Hindlimb muscle (tissue), 1 donor: Measurements from ENCODE around the gene SLC9A2. TPM values are rescaled to one million over a fixed set of nuclear protein-coding genes. Genes with fewer than 3 reads are reported as not detected.
A peak's percentile ranks its signal among the peaks of the same experiment; 100 is the strongest.

Source experiments
- DNase-seq: peaks from one replicate; pipeline ENCODE4 v3.0.0-alpha.2; 2013
- polyA plus RNA-seq: library from polyadenylated mRNA; unstranded; fragments of 120-200 nt; gene quantifications from one replicate; pipeline ENCODE4 v1.2.1, GENCODE V29; 2013; ENCODE audit not compliant: insufficient read length

SLC9A2 gene, protein sequence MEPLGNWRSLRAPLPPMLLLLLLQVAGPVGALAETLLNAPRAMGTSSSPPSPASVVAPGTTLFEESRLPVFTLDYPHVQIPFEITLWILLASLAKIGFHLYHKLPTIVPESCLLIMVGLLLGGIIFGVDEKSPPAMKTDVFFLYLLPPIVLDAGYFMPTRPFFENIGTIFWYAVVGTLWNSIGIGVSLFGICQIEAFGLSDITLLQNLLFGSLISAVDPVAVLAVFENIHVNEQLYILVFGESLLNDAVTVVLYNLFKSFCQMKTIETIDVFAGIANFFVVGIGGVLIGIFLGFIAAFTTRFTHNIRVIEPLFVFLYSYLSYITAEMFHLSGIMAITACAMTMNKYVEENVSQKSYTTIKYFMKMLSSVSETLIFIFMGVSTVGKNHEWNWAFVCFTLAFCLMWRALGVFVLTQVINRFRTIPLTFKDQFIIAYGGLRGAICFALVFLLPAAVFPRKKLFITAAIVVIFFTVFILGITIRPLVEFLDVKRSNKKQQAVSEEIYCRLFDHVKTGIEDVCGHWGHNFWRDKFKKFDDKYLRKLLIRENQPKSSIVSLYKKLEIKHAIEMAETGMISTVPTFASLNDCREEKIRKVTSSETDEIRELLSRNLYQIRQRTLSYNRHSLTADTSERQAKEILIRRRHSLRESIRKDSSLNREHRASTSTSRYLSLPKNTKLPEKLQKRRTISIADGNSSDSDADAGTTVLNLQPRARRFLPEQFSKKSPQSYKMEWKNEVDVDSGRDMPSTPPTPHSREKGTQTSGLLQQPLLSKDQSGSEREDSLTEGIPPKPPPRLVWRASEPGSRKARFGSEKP
- polyA plus RNA-seq: 1.9 TPM

- DNase-seq: peak; percentile 10
Measured at GRCh38 chr2:102619414-102620319, at the start of gene SLC9A2. SLC9A2 (plus strand) TSS chr2:102619553; CDS start chr2:102619849, 296 bp downstream.

DNA sequence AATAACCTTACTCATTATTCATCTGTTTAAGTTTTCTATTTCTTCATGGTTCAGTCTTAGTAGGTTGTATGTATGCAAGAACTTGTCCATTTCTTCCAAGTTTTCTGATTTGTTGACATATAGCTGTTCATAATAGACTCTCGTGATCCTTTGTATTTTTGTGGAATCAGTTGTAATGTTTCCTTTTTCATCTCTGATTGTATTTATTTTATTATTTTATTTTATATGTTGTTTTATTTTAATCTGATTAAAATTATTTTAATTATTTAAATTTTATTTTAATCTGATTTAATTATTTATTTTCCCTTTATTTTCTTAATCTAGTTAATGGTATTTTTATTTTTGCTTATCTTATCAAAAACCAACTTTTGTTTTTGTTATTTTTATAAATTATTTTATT is 43.5 kb upstream of the SLC9A2 start:
- DNase-seq: no peak

DNA sequence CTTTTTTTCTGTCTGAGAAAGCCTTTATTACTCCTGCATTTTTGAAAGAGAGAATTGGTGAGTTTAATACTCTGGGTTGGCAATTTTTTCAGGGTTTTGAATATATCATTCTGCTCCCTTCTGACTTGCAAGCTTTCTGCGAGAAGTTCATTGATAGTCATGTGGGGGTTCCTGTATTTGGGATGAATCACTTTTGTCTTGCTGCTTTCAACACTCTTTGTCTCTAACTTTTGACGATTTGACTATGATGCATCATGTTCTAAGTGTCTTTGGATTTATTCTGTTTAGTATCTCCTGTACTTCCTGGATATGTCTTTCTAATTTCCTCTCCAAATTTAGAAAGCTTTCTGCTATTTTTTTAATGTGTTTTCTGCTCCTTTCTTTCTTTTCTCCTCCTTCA is 41.0 kb upstream of the SLC9A2 start:
- no peak for DNase-seq

DNA sequence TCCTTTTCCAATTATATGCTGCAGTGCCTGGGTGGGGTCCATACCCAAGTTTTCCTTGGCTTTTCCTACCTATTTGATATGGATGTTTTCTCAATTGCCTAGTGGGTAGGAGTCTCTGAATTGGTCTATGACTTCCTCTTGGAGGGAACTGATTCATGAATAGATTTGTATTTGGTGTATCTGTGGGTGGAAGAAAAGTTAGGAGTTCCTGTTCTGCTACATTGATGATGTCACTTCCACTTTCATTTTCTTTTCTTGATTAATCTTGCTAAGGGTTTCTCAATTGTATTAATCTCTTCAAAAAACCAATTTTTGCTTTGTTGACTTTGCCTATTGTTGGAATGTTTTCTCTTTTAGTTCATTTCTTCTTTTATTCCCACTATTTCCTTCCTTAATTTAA is 37.4 kb upstream of the SLC9A2 start:
- DNase-seq: no peak

DNA sequence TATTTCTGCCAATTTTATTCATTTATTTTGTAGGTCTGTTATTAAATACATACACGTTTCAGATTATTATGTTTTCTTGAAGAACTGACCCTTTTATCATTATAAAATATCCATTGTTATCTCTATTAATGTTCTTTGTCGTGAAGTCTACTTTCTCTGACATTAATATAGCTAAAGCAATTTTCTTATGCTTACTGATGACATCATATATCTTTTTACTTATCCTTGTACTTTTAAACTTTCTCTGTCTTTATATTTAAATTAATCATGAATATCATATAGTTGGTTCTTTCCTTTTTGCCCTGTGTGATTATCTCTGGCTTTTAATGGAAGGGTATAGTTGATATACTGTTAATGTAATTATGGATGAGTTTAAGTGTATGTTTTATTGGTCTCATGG is 36.5 kb upstream of the SLC9A2 start:
- DNase-seq: no peak

- DNase-seq: no peak
Measured at GRCh38 chr2:102585847-102586404, 33.4 kb upstream of the SLC9A2 start.

DNA sequence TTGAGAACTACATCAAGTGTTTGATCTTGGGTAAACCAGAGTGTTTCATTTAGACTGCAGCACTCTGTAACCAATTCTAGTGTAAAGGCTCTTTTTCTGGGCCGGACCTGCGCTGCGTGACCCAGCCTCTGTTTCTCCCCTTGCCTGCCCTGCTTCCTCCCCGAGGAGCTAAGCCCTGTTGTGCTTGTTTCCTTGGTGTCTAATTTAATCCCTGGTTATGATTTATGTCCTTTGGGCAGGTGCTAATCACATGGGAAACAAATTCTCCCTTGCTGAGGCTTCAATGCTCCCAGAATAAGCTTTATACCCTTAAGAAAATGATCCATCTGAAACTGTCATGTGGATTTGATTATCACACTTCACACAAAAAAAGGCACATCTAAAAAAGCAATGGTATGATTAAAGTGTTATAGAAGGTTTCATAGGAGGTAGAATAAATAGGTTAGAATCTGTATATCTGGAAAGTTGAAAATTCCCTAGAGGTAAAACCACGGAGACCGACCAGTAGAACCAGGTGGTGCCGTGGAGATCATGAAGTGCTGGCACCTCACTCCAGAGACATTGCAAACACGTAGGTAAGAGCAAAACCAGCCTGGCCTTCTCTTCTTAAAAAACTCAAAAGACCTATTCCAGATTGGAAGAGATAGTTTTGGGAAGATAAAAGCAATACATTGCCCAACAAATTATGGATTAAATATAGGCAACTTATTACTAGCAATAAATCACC is 31.0 kb upstream of the SLC9A2 start:
- no peak for DNase-seq

- DNase-seq: no peak
Measured at GRCh38 chr2:102589444-102589843, 29.9 kb upstream of the SLC9A2 start.

DNA sequence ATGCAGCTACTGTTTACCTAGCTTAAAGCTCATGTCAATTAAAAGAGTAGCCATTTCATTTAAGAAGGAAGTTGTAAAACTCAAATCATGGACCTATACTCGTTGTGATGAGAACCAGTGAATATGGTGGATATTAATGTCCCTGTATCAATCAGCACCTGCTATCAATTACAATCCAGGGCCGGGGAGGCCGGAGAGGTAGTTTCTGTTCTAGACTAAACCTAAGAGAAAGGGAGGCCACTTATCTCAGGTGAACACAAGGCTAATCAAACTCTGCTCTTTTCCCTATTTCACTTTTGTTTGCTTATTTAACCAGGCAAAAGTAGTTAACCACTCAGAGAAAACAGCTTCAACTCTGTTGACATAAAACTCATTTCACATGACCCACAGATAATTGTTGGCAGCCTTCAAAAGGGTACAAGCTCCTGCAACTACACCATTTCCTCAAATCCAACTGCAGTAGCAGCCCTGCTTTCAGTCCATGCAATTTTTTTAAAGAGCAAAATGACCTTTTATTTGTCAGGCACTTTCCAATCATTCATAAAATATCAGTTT is 27.8 kb upstream of the SLC9A2 start:
- DNase-seq: no peak

GRCh38 chr2:102592601-102593000 is 26.8 kb upstream of the SLC9A2 start:
- no peak for DNase-seq

GRCh38 chr2:102593516-102593915 is 25.8 kb upstream of the SLC9A2 start:
- no peak for DNase-seq

DNA sequence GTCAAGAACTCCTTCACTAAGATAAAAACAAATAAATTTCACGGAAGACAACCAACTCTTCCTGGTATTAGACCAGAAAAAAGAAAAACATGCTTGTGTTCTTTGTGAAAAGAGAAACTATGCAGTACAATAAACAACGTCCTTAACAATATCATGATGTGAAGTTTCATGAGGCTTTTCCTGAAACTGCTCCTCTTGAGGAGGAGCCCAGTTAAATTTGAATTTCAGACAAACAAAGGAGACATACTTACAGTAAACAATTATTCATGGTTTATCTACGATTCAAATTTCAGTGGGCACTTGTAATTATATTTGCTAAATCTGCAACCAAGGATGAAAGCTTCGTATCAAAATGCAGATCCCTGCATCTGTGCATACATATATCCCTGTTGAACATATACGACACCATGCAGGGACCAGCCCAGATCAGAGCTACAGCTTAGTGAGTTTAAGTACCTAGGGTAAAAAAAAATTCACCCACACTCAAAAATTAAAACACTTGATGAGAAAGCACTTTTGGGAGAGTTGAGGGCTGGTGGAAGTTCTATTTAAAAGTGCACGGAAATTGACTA is 24.8 kb upstream of the SLC9A2 start:
- DNase-seq: no peak

DNA sequence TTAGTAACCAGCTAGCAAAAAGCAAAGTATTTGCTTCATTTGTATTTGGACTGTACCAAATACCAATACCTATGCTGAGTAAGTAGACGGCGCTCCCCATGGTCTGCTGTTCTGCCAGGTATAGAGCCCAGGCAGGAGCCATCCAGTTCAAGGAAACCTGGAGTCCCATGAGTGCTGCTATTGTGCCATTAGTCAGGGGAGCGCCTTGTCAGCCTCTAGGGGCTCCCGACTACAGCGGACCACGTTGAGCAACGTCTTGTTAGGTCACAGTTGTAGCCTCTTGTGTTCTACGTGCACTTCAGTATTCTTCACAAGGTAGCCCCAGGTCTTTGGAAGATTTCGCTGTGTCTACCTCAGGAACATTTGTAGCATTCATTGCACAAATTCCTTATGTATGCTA is 21.6 kb upstream of the SLC9A2 start:
- no peak for DNase-seq

DNA sequence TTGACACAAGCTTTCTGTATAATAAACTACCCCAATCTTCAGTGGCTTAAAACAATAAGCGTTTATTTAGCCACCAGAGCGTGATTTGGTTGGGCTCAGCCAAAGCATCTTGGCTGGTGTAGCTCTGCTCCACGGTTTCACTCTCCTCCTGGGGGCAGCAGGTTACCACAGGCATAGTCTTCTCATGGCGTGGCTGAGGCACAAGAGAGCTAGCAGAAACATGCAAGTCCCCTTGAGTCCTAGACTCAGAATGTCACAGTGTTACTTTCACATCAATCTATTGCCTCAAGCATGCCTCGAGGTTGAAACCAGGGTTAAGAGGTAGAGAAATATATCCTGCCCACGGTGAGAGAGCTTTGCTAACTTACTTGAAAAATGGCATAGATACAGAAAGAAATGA is 19.9 kb upstream of the SLC9A2 start:
- no peak for DNase-seq

GRCh38 chr2:102601730-102602129 is 17.6 kb upstream of the SLC9A2 start:
- no peak for DNase-seq

DNA sequence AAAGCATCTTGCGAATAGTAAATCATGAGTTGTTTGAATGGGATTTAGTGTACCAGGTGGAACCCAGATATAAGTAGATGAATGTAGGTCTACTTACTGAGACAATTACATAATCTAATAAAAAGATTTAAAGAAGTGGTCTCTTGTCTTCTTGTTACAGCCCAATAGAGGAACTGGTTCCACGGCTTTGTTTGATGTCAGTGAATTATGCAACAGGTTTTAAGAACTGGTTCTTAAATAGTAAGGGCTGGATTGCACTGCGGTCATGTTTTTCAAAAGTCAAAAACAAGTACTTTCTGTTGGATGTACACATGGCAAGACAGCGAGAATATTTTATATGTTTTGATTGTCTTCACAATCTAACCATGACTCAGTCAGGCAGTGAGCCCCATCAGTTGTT is 15.4 kb upstream of the SLC9A2 start:
- no peak for DNase-seq

GRCh38 chr2:102604769-102605168 is 14.6 kb upstream of the SLC9A2 start:
- no peak for DNase-seq

GRCh38 chr2:102606353-102606752 is 13.0 kb upstream of the SLC9A2 start:
- no peak for DNase-seq

DNA sequence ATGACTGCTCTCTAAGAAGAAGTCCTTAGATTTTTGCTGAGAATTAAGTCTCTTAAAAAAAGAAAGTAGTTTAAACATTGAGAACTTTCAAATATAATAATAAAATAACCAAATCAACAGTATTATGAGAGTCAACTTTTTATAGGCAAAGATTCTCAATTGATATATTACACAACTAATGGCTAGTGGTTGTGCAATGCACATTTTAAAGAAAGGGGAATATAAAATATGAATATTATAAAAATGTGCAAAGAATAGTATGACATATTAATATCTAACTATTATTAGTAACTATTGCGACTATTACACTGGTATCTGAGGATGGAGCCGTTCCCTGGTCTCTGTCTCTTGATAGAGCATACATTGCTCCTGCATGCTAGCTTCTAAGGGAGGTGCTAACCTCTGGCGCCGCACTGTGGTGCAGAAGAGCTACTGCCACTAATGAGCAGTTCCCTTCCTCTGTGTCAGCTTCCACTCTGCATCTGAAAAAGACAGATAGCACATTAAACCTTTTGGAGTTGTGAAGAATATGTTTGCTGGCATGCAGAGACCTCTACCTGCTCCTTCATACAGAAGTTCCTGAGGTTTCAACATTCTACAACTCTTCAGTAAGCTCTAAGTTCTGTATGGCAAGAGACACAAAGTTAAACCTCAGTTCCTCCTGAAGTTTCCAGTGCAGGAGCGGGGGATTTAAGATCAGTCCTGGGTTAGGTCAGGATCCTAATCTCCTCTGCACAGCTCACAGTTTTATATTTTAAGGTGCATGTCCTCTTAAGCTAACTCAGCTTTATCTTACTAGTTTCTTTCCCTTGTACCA is 3.5 kb upstream of the SLC9A2 start:
- DNase-seq: peak; percentile 49
